Neutrophil (primary cell): ENCODE data around the gene SPECC1L.

ENCODE experiments used
- H3K27ac ChIP-seq: fragments of 200-600 bp; sonication (generic); 2 replicates; pipeline ENCODE4 v1.5.1; 2016; ENCODE audit warnings: mild to moderate bottlenecking, moderate library complexity
- H3K27me3 ChIP-seq: fragments of 200-600 bp; sonication (generic); 2 replicates; pipeline ENCODE4 v1.6.0; 2016; ENCODE audit warnings: mild to moderate bottlenecking
- H3K36me3 ChIP-seq: fragments of 200-600 bp; sonication (generic); 2 replicates; pipeline ENCODE4 v1.5.1; 2017
- H3K4me1 ChIP-seq, 2 experiments: fragments of 200-600 bp in 1 of 2; sonication (generic) in 1 of 2; 1 replicate in 1 of 2; 2 replicates in 1 of 2; pipeline versions ENCODE4 v1.5.1 to v1.6.1; 2013 to 2016; ENCODE audit warnings: low read depth in 1 of 2, low read length in 1 of 2, mild to moderate bottlenecking in 1 of 2, moderate library complexity in 1 of 2; ENCODE audit not compliant: control insufficient read depth in 1 of 2, insufficient read depth in 1 of 2
- H3K4me3 ChIP-seq, 2 experiments: fragments of 200-600 bp in 1 of 2; sonication (generic) in 1 of 2; 1 replicate in 1 of 2; 2 replicates in 1 of 2; pipeline ENCODE4 v1.5.1; 2013 to 2016; ENCODE audit warnings: low read depth in 1 of 2, low read length in 1 of 2, mild to moderate bottlenecking in 1 of 2, moderate library complexity in 1 of 2
- H3K9me3 ChIP-seq: fragments of 200-600 bp; sonication (generic); 2 replicates; pipeline ENCODE4 v1.5.1; 2016
- TF ChIP-seq, protein P1 (sequence below): fragments of 200-600 bp; sonication (generic); IDR thresholded peaks from 2 replicates; pipeline ENCODE4 v1.5.1; 2016; ENCODE audit warnings: antibody characterized with exemption

The SPECC1L gene

DNA sequence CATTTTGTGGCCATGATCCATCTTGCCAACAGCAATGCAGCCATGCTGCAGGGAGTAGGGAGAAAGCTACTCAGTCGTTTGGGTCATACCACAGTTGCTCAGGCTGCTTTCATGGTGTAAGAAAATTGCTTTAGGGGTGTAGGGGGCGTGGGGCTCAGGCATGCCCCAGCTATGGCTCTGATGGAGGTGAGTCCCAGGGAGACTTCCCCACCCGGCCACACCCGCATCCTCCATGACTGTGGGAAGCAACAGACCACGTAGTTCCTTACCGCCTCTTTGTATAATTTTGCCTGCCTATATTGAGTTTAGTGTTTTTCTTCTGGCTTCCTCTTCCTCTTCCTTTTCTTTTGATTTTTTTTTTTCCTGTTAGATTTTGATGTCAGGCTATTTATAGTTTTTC lies 58.8 kb downstream of the SPECC1L start:
- TF ChIP-seq, protein P1, sequence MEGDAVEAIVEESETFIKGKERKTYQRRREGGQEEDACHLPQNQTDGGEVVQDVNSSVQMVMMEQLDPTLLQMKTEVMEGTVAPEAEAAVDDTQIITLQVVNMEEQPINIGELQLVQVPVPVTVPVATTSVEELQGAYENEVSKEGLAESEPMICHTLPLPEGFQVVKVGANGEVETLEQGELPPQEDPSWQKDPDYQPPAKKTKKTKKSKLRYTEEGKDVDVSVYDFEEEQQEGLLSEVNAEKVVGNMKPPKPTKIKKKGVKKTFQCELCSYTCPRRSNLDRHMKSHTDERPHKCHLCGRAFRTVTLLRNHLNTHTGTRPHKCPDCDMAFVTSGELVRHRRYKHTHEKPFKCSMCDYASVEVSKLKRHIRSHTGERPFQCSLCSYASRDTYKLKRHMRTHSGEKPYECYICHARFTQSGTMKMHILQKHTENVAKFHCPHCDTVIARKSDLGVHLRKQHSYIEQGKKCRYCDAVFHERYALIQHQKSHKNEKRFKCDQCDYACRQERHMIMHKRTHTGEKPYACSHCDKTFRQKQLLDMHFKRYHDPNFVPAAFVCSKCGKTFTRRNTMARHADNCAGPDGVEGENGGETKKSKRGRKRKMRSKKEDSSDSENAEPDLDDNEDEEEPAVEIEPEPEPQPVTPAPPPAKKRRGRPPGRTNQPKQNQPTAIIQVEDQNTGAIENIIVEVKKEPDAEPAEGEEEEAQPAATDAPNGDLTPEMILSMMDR = no peak
- Histone ChIP-seq H3K36me3 (peaks cover 25% of the 10 kb centered on the region), H3K4me3 (no peak overlapping the region), H3K9me3 (no peaks in the 10 kb centered on the region), H3K4me1 (peaks cover 14 to 17% of the 10 kb centered on the region in 2 experiments), H3K27me3 (no peaks in the 10 kb centered on the region), H3K27ac (no peak overlapping the region)

DNA sequence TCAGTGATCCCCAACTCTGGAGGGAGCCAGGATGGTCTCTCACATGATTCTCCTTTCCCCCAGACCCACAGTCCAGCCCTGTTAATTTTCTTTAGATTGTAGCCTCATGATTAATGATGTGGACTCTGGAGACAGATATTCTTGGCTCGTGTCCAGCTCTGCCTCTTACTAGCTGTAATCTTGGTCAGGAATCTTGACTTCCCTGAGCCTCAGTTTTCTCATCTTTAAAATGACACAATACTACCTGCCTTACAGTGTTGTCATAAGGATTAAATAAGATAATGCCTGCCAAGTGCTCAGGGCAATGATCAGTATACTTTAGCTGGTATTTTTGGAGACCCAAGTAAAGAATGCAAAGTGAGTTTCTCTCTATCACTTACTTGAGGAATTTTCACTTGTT lies 60.0 kb downstream of the SPECC1L start:
- TF ChIP-seq, protein P1 = no peak
- Histone ChIP-seq H3K27me3 (no peaks in the 10 kb centered on the region), H3K4me1 (peaks cover 22 to 23% of the 10 kb centered on the region in 2 experiments), H3K36me3 (peaks cover 24% of the 10 kb centered on the region), H3K9me3 (no peaks in the 10 kb centered on the region), H3K4me3 (no peak overlapping the region), H3K27ac (no peak overlapping the region)

DNA sequence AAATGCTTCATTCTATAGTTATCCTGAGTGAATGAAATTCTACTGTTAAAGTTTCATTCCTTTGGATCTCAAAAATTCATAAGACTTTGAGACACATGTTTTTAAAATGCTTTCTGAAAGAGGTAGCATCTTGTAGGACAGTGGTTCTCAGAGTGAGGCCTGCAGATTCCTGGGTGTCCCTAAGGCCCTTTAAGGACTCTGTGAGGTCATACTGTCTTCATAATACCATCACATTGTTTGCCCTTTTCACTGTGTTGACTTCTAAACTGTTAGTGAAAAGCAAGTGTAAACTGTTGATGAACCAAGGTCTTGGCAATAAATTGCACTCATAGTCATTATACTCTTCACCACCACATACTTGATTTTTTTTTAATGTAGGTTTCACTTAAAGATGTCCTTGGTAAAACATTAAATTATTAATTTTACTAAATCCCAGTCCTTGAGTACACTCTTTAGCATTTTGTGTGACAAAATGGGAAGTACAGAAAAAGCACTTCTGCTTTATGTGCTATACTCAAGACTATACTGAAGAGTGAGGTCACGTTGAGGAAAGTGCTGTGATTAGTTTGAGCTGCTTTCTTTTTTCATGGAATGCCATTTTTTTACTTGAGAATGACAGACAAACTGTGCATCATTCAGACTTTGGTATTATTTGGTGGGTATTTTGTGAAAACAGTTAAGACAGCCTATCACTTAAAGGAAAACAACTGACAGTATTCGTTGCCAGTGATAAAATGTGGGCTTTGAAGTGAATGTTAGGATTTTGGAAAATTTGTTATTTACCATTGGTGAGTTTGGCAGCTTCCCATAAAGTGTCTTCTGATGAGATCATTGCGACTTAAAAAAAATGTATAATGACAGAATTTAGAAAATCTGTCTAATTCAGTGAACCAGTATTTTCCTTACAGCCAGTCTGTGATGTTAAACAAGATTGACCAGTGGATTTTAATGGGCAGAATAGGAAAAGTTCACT lies 61.1 kb downstream of the SPECC1L start:
- Histone ChIP-seq H3K4me1 (peaks cover 29 to 31% of the 10 kb centered on the region in 2 experiments), H3K27ac (peak overlapping the region; percentile 68)
- TF ChIP-seq, protein P1 = no peak

DNA sequence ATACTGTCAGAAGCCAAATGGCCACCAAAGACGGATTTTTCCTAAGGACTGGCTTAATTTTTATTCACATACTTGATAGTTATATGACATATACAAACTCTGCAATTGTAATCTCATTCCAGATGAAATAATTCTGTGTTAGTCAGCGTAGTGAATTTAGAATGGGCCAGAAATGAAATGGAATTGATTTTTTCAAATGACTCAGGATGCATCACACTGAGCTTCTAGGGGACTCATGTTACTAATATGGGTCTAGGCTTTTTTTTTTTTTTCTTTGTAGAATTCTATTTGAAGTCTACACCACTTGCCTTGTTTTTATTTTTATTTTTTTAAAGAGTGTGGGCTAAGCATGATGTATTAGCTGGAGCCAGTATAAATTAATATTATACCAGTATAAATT lies 62.7 kb downstream of the SPECC1L start:
- Histone ChIP-seq H3K4me3 (no peak overlapping the region), H3K4me1 (peaks cover 41 to 42% of the 10 kb centered on the region in 2 experiments), H3K9me3 (no peaks in the 10 kb centered on the region), H3K27me3 (no peaks in the 10 kb centered on the region), H3K27ac (no peak overlapping the region), H3K36me3 (peaks cover 24% of the 10 kb centered on the region)
- TF ChIP-seq, protein P1 = no peak

More for the DNA sequence above, 61.1 kb downstream of the SPECC1L start:
- Histone ChIP-seq H3K36me3 (peaks cover 24% of the 10 kb centered on the region), H3K27me3 (no peaks in the 10 kb centered on the region), H3K4me3 (no peak overlapping the region), H3K9me3 (no peaks in the 10 kb centered on the region)

DNA sequence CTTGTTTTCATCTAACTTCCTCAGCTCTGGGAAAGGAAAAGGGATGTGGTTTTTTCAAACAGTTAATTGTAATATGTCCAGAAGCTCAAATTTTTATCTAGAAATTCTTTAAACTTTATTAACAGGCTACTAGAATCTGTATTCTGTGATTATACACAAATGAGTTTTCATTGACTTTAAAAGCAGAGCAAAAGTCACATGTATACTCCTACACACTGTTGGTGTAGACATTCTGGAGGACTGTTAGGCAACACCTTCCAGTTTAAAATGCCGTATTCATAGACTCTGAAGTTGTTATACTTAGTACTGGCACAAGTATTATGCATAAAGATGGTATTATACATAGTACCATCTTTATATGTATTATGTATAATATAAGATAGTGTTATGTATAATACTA lies 64.9 kb downstream of the SPECC1L start:
- Histone ChIP-seq H3K4me1 (peaks cover 57 to 58% of the 10 kb centered on the region in 2 experiments), H3K4me3 (no peak overlapping the region), H3K27ac (peak overlapping the region; percentile 73), H3K36me3 (peaks cover 10% of the 10 kb centered on the region), H3K27me3 (no peaks in the 10 kb centered on the region), H3K9me3 (no peaks in the 10 kb centered on the region)
- TF ChIP-seq, protein P1 = no peak
